Measurements from ENCODE around the gene LRRC59. TPM values are rescaled to one million over a fixed set of nuclear protein-coding genes. Genes with fewer than 3 reads are reported as not detected.
A peak's percentile ranks its signal among the peaks of the same experiment; 100 is the strongest.

Gene LRRC59
- total RNA-seq: 100 to 1,000 TPM in 1 of 2 donors, 10 to 100 TPM in 1; 37.1 to 101 TPM

DNA sequence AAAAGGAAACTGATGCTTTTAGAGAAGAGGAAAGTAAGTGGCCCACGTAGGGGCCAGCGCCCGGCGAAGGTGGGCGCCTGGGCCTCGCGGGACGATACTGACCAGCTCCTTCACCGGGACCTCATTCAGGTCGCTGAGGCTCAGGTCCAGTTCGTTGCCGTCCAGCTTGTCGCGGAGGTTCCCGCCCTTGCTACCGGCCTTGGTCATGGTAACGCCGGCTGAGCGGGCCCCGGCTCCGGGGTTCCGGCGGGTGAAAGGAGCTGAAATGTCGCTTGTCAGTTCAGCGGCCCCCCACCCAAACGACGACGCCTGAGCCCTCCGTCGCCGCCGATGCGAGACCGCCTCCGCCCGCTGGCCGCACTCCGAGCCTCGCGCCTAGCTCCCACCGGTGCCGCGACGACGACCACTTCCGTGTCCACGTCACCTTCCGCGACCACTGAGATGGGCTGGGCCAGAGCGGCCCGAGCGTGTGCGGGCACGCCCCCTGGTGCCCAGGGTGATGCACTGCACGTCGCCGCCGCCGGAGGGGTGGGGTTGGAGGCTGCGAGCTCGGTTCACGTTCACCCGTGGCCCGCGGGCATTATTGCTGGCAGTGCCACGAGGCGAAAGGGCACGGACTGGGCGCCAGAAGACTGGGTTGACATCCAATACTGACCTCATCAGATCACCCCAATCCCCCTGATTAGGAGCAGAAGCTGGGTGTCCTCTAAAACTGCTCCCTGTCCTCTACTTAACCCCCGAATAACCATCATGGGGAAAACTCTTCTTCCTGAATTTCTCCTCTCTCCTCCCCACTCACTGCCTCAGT is at the start of gene LRRC59:
TSS of gene LRRC59 (minus strand) at position 413 of the 808 bp plus-strand sequence. CDS start at position 207, 206 bp downstream.
- Mint-ChIP-seq H3K4me3 (peak within 1 kb of the TSS; percentile 90), H3K27me3 (no peaks in the 10 kb centered on the region), H3K4me1 (peaks cover 22% of the 10 kb centered on the region), H3K36me3 (ENCODE audit: low read depth) (peaks cover 43% of the 10 kb centered on the region), H3K27ac (peak within 1 kb of the TSS; percentile 91), H3K9me3 (no peaks in the 10 kb centered on the region)
- ATAC-seq (replicated peaks): peak; percentile 97

DNA sequence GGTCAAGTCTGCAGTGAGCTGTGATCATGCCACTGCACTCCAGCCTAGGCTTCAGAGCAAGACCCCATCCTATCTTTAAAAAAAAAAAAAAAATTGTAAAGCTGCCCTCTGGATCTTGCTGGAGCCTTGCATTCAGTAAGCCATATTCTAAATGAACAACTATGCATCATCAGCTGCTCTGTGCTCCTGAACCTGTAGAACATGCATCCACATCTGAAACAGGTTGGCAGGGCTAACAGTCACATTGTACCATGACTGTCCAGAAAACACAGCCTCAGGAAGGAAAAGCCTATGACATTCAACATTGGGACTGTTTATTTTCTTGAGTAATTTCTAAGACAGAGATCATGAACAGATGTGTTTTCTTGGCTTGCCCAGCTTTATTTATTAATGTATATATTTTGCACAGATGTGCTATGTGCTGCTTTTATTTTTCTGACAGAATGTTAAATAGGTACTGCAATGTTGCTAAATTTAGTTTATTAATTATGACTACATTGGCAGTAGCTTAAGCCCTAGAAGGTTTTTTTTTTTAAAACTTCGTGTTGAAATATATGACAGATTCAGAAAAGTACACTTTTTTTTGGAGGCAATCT is 48.5 kb upstream of the LRRC59 start:
- Mint-ChIP-seq H3K36me3 (ENCODE audit: low read depth) (no peaks in the 10 kb centered on the region), H3K4me3 (no peak overlapping the region), H3K4me1 (no peaks in the 10 kb centered on the region), H3K27me3 (no peaks in the 10 kb centered on the region), H3K9me3 (no peaks in the 10 kb centered on the region), H3K27ac (no peak overlapping the region)
- ATAC-seq (replicated peaks): no peak

DNA sequence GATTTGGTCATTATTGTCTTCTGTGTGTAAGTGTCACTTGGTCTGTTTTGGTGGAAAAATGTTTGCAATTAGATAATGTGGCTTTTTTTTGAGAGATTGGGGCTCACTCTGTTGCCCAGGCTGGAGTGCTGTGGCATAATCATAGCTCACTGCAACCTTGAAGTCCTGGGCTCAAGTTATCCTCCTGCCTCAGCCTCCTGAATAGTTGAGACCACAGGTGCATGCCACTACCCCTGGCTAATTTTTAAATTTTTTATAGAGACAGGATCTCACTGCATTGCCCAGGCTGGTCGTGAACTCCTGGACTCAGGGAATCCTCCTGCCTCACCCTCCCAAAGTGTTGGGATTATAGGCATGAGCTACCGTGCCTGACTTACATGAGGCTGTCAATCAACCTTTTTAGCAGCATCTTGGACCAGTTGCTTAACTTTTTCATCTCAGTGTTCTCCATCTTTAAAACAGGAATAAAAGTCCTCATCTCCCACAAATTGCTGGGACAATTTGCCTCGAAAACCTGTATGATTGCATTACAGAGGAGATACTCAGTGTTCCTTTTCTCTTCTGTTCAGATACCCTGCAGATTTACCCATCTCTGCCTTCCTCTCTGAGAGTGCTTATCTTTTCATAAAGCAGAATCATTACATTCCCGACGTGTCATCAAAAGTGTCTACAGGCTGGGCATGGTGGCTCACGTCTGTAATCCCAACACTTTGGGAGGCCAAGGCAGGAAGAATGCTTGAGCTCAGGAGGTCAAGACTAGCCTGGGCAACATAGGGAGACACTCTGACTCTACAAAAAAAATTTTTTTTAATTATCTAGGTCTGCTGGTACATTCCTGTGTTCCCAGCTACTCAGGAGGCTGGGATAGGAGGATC is 47.8 kb upstream of the LRRC59 start:
- Mint-ChIP-seq H3K4me1 (no peaks in the 10 kb centered on the region), H3K9me3 (no peaks in the 10 kb centered on the region), H3K27me3 (no peaks in the 10 kb centered on the region), H3K4me3 (no peak overlapping the region), H3K27ac (no peak overlapping the region), H3K36me3 (ENCODE audit: low read depth) (no peaks in the 10 kb centered on the region)
- ATAC-seq (replicated peaks): no peak

DNA sequence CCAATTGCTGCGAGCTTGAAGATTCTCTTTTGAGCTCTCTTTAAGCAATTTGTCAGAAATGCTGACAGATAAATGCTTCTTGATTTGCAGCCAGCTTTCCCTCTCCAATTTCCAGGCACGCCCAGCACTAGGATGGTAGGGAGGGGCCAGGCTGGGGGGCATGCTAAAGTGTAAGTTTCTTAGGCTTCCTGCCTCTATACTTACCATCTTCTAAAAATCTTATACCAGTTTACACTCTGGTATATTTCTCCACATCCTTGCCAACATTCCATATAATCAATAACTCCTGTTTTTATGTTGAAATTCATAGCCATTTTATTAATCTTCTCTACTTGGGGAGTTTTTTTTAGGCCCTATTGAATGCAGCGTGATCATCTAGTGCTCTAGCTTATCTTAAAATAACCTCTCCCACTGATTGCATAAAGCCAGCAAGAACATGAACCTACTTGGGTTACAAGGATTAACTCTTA is 46.2 kb upstream of the LRRC59 start:
- Mint-ChIP-seq H3K36me3 (ENCODE audit: low read depth) (no peaks in the 10 kb centered on the region), H3K9me3 (no peaks in the 10 kb centered on the region), H3K27me3 (no peaks in the 10 kb centered on the region), H3K4me3 (no peak overlapping the region), H3K4me1 (no peaks in the 10 kb centered on the region), H3K27ac (no peak overlapping the region)
- no peak for ATAC-seq (replicated peaks)

DNA sequence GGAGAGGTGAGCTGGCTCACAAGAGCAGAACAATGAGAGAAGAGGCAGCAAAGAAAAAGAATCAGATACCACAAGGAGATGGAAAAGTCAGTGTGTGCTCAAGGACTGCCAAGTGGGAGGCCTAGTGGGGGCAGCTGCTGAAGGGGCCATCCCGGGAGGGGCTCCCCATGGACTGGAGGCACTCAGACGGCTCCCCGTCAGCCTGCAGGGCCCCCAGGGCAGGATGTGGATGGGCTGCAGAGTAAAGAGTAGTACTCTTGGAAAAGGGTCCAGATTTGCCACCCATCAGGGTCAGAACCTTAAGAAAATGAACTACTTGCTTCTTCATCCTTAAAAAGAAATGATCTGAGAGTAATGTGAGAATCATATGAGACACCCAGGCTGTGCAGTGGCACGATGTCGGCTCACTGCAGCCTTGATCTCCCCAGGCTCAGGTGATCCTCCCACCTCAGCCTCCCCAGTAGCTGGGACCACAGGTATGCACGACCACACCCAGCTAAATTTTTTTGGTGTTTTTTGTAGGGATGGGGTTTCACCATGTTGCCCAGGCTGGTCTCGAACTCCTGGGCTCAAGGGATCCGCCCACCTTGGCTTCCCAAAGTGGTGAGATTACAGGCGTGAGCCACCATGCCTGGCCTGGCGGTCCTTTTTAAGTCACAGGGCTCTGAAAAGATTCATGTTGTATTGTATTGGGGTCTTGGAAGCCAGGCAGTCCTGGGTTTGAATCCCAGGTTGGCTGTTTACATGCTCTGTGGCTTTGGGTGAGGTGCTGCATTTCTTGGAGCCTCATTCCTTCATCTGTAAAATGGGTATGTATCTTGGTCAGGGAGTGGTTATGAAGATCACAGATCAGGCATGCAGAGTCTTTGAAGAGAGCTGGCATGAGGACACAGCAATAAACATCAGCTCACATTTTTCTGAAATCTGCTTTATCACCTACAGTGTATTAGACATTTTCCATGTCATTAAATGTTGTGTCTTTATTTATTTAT is 43.8 kb upstream of the LRRC59 start:
- ATAC-seq (replicated peaks): no peak
- H3K27ac Mint-ChIP-seq: no peak overlapping the region
- no peaks in the 10 kb centered on the region for H3K9me3 Mint-ChIP-seq
- no peaks in the 10 kb centered on the region for H3K27me3 Mint-ChIP-seq
- no peaks in the 10 kb centered on the region for H3K36me3 Mint-ChIP-seq (ENCODE audit: low read depth)
- H3K4me1 Mint-ChIP-seq: no peaks in the 10 kb centered on the region
- no peak overlapping the region for H3K4me3 Mint-ChIP-seq

DNA sequence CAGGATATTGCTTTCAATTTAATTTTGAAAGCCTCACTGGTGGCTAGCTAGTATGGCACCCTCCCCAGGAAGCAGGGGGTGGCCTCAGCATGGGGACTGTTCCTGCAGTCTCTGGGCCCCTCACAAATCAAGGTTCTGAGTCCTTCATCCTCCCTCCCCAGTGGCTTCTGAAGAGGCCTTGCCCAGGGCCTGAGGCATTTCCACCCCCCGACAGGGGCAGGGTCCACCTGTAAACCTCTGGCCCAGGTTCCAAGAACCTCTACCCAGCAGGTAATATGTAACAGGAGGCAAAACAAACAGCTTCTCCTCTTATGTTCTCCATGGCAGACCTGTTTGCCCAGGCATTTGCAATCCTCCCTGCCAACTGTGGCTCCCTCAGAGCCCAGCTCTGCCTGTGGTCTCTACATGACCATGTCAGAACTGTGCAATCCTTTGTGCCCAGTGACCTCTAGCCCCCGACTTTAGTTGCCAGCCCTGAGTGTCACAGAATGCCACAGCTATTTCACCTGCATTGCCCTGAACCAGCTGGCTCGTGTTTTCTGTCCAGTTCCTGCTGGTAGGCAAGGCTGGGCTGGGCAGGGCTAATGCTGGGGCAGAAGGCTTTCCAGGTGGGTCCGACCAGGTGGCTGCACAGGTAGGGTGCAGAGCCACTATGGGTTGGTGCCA is 43.0 kb upstream of the LRRC59 start:
- H3K27ac Mint-ChIP-seq: no peak overlapping the region
- no peaks in the 10 kb centered on the region for H3K36me3 Mint-ChIP-seq (ENCODE audit: low read depth)
- no peaks in the 10 kb centered on the region for H3K9me3 Mint-ChIP-seq
- no peak for ATAC-seq (replicated peaks)
- H3K4me3 Mint-ChIP-seq: no peak overlapping the region
- no peaks in the 10 kb centered on the region for H3K4me1 Mint-ChIP-seq
- H3K27me3 Mint-ChIP-seq: no peaks in the 10 kb centered on the region

DNA sequence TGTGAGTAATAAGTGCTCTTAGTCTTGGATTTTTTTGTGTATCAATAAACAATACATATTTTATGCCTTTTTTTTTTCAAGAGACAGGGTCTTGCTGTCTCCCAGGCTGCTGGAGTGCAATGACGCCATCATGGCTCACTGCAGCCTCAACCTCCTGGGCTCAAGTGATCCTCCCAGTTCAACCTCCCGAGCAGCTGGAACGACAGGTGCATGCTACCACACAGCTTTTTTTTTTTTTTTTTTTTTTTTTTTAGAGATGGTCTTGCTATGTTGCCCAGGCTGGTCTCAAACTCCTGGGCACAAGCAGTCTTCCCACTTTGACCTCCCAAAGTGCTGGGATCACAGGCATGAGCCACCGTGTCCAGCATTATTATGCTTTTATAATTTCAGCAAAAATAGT is 41.7 kb upstream of the LRRC59 start:
- Mint-ChIP-seq H3K27me3 (no peaks in the 10 kb centered on the region), H3K4me3 (no peak overlapping the region), H3K27ac (no peak overlapping the region), H3K9me3 (no peaks in the 10 kb centered on the region), H3K36me3 (ENCODE audit: low read depth) (no peaks in the 10 kb centered on the region), H3K4me1 (no peaks in the 10 kb centered on the region)
- ATAC-seq (replicated peaks): no peak

DNA sequence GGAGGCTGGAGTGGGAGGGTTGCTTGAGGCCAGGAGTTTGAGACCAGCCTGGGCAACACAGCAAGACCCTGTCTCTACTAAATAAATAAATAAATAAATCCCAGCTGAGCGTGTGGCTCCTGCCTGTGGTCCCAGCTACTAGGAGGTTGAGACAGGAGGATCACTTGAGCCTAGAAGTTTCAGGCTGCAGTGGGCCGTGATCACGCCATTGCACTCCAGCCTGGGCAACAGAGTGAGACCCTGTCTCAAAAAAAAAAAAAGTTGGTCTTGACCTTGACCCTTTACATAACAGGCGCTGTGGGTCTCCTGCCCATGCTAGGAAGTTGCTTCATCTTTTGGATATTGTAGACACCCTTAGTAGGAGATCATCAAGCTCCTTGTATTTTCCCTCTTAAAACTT is 40.1 kb upstream of the LRRC59 start:
- Mint-ChIP-seq H3K9me3 (no peaks in the 10 kb centered on the region), H3K27me3 (no peaks in the 10 kb centered on the region), H3K4me3 (no peak overlapping the region), H3K4me1 (no peaks in the 10 kb centered on the region), H3K36me3 (ENCODE audit: low read depth) (no peaks in the 10 kb centered on the region), H3K27ac (no peak overlapping the region)
- ATAC-seq (replicated peaks): no peak

DNA sequence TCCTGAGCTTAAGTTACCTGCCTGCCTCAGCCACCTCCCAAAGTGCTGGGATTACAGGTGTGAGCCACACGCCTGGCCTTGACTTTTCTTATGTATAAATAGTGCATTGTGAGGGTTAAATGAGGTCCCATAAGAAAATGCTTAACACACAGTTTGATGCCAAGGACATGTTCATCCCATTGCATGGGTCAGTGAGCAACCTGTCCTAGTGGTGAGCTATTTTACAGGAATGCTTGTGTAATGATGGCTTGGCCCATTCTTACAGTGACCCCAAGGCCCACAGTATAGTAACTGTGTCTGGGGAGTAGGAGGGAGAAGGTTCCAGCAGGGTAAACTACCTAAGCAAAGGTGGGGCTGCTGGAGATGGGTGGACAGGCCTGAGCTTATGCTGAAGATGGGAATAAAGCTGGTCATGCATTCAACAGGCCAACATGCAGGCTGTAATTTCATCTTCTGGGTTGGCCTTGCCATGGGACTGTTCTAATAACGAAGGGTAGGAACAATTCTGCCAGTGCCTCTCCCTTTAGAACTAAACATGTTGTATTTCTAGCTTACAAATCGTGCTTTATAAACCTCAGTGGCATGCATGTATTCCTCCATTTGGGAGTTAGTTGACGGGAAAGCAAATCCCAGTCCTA is 34.9 kb upstream of the LRRC59 start:
- no peak for ATAC-seq (replicated peaks)
- no peaks in the 10 kb centered on the region for H3K9me3 Mint-ChIP-seq
- H3K4me1 Mint-ChIP-seq: peaks cover under 1% of the 10 kb centered on the region
- no peak overlapping the region for H3K4me3 Mint-ChIP-seq
- H3K27ac Mint-ChIP-seq: no peak overlapping the region
- no peaks in the 10 kb centered on the region for H3K27me3 Mint-ChIP-seq
- no peaks in the 10 kb centered on the region for H3K36me3 Mint-ChIP-seq (ENCODE audit: low read depth)

DNA sequence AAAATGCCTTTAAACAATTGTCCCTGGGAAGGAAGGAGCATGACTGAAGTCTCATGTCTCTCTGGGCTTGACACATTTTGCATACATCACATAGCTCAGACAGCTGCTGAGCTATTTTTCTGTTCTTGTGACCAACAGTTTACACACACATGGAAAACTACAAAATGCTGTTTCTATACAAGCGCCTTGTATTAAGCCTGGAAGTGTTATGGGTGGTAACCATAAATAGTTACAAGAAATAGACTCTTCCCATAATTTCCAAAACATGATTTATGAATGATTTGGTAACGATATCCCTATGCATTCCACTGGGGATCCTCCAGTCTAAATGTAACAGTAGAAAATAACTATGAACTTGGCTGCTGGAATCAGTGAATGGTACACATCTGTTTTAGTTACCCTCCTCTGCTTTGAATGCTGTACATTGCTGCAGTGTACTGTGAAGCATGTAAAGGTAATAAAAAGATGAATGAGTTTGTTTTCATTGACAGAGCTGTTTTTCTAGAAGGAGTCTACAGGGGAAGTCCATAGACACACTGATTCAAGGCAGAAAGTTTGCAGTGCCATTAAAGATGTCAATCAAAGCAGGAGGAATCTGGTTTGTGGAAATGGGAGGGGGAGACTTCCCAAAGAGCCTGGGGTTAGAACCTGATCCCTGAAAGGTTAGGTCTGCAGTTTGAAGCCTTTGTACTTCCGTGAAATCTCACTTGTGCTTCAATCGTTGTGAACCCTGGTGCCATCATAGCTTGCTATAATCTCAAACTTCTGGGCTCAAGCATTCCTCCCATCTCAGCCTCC is 33.7 kb upstream of the LRRC59 start:
- no peak overlapping the region for H3K27ac Mint-ChIP-seq
- no peaks in the 10 kb centered on the region for H3K36me3 Mint-ChIP-seq (ENCODE audit: low read depth)
- no peaks in the 10 kb centered on the region for H3K9me3 Mint-ChIP-seq
- no peak overlapping the region for H3K4me3 Mint-ChIP-seq
- H3K27me3 Mint-ChIP-seq: no peaks in the 10 kb centered on the region
- peaks cover 8% of the 10 kb centered on the region for H3K4me1 Mint-ChIP-seq
- no peak for ATAC-seq (replicated peaks)

DNA sequence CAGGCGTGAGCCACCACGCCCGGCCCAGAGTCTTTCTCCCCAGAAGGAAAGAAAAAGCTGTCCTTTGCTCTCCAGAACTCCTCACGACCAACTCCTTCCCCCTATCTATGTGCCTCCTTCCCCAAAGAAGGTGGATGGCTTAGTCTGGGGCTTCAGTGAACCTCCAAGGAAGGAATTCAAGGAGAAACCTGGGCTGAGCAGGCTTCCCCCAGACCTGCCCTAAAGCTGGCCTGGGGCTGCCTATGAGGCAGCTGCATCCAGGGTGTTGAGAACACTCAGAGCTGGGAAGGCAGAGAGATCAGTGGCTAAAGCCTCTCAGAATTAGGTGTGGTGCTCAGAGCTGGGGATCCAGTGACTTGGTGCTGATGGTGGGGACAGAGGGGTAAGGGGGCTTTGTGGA is 32.5 kb upstream of the LRRC59 start:
- Mint-ChIP-seq H3K4me1 (peaks cover 8% of the 10 kb centered on the region), H3K36me3 (ENCODE audit: low read depth) (no peaks in the 10 kb centered on the region), H3K27me3 (no peaks in the 10 kb centered on the region), H3K9me3 (no peaks in the 10 kb centered on the region), H3K27ac (no peak overlapping the region), H3K4me3 (no peak overlapping the region)
- no peak for ATAC-seq (replicated peaks)

DNA sequence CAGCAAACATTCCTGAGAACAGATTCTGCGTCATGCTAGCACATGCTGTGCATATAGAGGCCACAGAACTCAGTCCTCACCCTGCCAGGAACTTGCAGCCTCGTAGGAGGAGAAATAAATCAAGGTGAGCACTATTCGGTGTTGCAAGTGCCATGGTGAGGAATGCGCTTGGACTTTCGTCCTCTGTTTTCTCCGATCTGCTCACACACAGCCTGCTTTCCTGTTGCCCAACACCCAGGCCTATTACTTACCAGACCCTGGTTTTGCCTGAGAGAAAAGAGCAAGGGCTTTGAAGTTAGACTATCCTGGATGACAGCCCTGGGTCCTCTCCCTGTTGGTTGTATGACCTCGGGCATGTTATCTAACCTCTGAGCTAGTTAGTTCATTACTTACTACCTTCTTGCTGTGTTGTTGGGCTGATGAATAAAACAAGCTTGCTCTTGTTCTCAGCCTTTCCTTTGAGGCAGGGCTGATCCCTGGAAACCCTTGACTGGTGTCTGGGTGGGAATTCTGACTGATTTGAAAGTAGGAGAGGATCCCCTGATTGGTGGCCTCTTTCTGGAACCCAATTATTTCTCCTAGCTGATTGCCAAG is 31.6 kb upstream of the LRRC59 start:
- Mint-ChIP-seq H3K27me3 (no peaks in the 10 kb centered on the region), H3K9me3 (no peaks in the 10 kb centered on the region), H3K36me3 (ENCODE audit: low read depth) (no peaks in the 10 kb centered on the region), H3K4me3 (no peak overlapping the region), H3K27ac (no peak overlapping the region), H3K4me1 (peaks cover 8% of the 10 kb centered on the region)
- ATAC-seq (replicated peaks): no peak

All from activated T-helper 17 cell treated with anti-CD3 and anti-CD28 coated beads, Interleukin-2, amount 50 U/mL, for 72 hours (primary cell).